Activated naive CD4-positive, alpha-beta T cell treated with anti-CD3 and anti-CD28 coated beads, Interleukin-2, amount 50 U/mL, for 24 hours (primary cell): ENCODE results near the gene CRX.
"Not testable (repeated sequence)": the region's sequence is repeated elsewhere in the genome, so short reads cannot be mapped to it uniquely, and the experiment has no call there.

ENCODE experiments used
- H3K27ac Mint-ChIP-seq: one replicate; pipeline ENCODE4 v1.8.0; 2021; ENCODE audit warnings: mild to moderate bottlenecking, mixed read lengths
- H3K27me3 Mint-ChIP-seq: one replicate; pipeline ENCODE4 v1.8.0; 2021; ENCODE audit warnings: mixed read lengths
- H3K36me3 Mint-ChIP-seq: one replicate; pipeline ENCODE4 v1.8.0; 2021; ENCODE audit warnings: mixed read lengths
- H3K4me1 Mint-ChIP-seq: one replicate; pipeline ENCODE4 v1.8.0; 2021; ENCODE audit warnings: mixed read lengths
- H3K4me3 Mint-ChIP-seq: one replicate; pipeline ENCODE4 v1.8.0; 2021; ENCODE audit warnings: mild to moderate bottlenecking, mixed read lengths
- H3K9me3 Mint-ChIP-seq: one replicate; pipeline ENCODE4 v1.8.0; 2021; ENCODE audit warnings: mixed read lengths

Gene CRX

GRCh38 chr19:47797996-47798903 lies 23.5 kb upstream of the CRX start:
- Mint-ChIP-seq H3K27ac (no peak overlapping the region), H3K4me1 (no peaks in the 10 kb centered on the region), H3K9me3 (peaks cover 4% of the 10 kb centered on the region), H3K4me3 (no peak overlapping the region), H3K36me3 (peaks cover 2% of the 10 kb centered on the region), H3K27me3 (no peaks in the 10 kb centered on the region)

- peaks cover 2% of the 10 kb centered on the region for H3K36me3 Mint-ChIP-seq
- no peak overlapping the region for H3K4me3 Mint-ChIP-seq
- H3K27ac Mint-ChIP-seq: no peak overlapping the region
- no peaks in the 10 kb centered on the region for H3K4me1 Mint-ChIP-seq
- H3K27me3 Mint-ChIP-seq: no peaks in the 10 kb centered on the region
- peaks cover 4% of the 10 kb centered on the region for H3K9me3 Mint-ChIP-seq
Observed at GRCh38 chr19:47798904-47799266, 22.9 kb upstream of the CRX start.

GRCh38 chr19:47801270-47801669 lies 20.5 kb upstream of the CRX start:
- Mint-ChIP-seq H3K27ac (no peak overlapping the region), H3K4me3 (no peak overlapping the region), H3K9me3 (peaks cover 4% of the 10 kb centered on the region), H3K4me1 (no peaks in the 10 kb centered on the region), H3K27me3 (no peaks in the 10 kb centered on the region), H3K36me3 (peaks cover 2% of the 10 kb centered on the region)

GRCh38 chr19:47802521-47803043 lies 19.2 kb upstream of the CRX start:
- Mint-ChIP-seq H3K4me1 (no peaks in the 10 kb centered on the region), H3K4me3 (no peak overlapping the region), H3K9me3 (peaks cover 4% of the 10 kb centered on the region), H3K36me3 (peaks cover 2% of the 10 kb centered on the region), H3K27me3 (no peaks in the 10 kb centered on the region), H3K27ac (no peak overlapping the region)

GRCh38 chr19:47803148-47803547 lies 18.6 kb upstream of the CRX start:
- not testable (repeated sequence) for H3K27ac Mint-ChIP-seq, H3K36me3 Mint-ChIP-seq, H3K9me3 Mint-ChIP-seq, H3K4me1 Mint-ChIP-seq, H3K4me3 Mint-ChIP-seq, H3K27me3 Mint-ChIP-seq

- H3K9me3 Mint-ChIP-seq, H3K4me3 Mint-ChIP-seq, H3K4me1 Mint-ChIP-seq, H3K27me3 Mint-ChIP-seq, H3K36me3 Mint-ChIP-seq, H3K27ac Mint-ChIP-seq: not testable (repeated sequence)
Observed at GRCh38 chr19:47803671-47804070, 18.1 kb upstream of the CRX start.

- H3K27me3 Mint-ChIP-seq, H3K4me3 Mint-ChIP-seq, H3K36me3 Mint-ChIP-seq, H3K27ac Mint-ChIP-seq, H3K9me3 Mint-ChIP-seq, H3K4me1 Mint-ChIP-seq: not testable (repeated sequence)
Observed at GRCh38 chr19:47804451-47804850, 17.3 kb upstream of the CRX start, which contains the start of gene TPRX1. Gene TPRX1, minus strand, starts transcription at chr19:47804551. Its CDS starts 12 bp downstream, at chr19:47804539.

GRCh38 chr19:47805313-47805712 lies 16.4 kb upstream of the CRX start:
- H3K4me1 Mint-ChIP-seq: no peaks in the 10 kb centered on the region
- peaks cover 2% of the 10 kb centered on the region for H3K36me3 Mint-ChIP-seq
- no peak overlapping the region for H3K4me3 Mint-ChIP-seq
- H3K27me3 Mint-ChIP-seq: peaks cover 1% of the 10 kb centered on the region
- no peak overlapping the region for H3K27ac Mint-ChIP-seq
- peaks cover 4% of the 10 kb centered on the region for H3K9me3 Mint-ChIP-seq

- H3K4me3 Mint-ChIP-seq: no peak overlapping the region
- no peaks in the 10 kb centered on the region for H3K36me3 Mint-ChIP-seq
- H3K4me1 Mint-ChIP-seq: no peaks in the 10 kb centered on the region
- no peaks in the 10 kb centered on the region for H3K9me3 Mint-ChIP-seq
- H3K27ac Mint-ChIP-seq: no peak overlapping the region
- H3K27me3 Mint-ChIP-seq: peaks cover 1% of the 10 kb centered on the region
Observed at GRCh38 chr19:47806435-47806834, 15.3 kb upstream of the CRX start.

GRCh38 chr19:47813304-47813994 lies 8.3 kb upstream of the CRX start:
- H3K9me3 Mint-ChIP-seq: no peaks in the 10 kb centered on the region
- peaks cover 3% of the 10 kb centered on the region for H3K27me3 Mint-ChIP-seq
- no peaks in the 10 kb centered on the region for H3K36me3 Mint-ChIP-seq
- H3K4me1 Mint-ChIP-seq: no peaks in the 10 kb centered on the region
- no peak overlapping the region for H3K4me3 Mint-ChIP-seq
- no peak overlapping the region for H3K27ac Mint-ChIP-seq

- H3K9me3 Mint-ChIP-seq: no peaks in the 10 kb centered on the region
- H3K4me1 Mint-ChIP-seq: no peaks in the 10 kb centered on the region
- H3K36me3 Mint-ChIP-seq: no peaks in the 10 kb centered on the region
- H3K4me3 Mint-ChIP-seq: no peak overlapping the region
- peaks cover 6% of the 10 kb centered on the region for H3K27me3 Mint-ChIP-seq
- H3K27ac Mint-ChIP-seq: no peak overlapping the region
Observed at GRCh38 chr19:47813995-47814328, 7.8 kb upstream of the CRX start.

- H3K27me3 Mint-ChIP-seq: peaks cover 20% of the 10 kb centered on the region
- not testable (repeated sequence) for H3K27ac Mint-ChIP-seq, H3K36me3 Mint-ChIP-seq, H3K9me3 Mint-ChIP-seq, H3K4me3 Mint-ChIP-seq, H3K4me1 Mint-ChIP-seq
Observed at GRCh38 chr19:47816270-47816669, 5.5 kb upstream of the CRX start.

GRCh38 chr19:47818221-47818620 lies 3.5 kb upstream of the CRX start:
- not testable (repeated sequence) for H3K4me3 Mint-ChIP-seq, H3K9me3 Mint-ChIP-seq, H3K27ac Mint-ChIP-seq, H3K4me1 Mint-ChIP-seq, H3K36me3 Mint-ChIP-seq
- H3K27me3 Mint-ChIP-seq: peaks cover 23% of the 10 kb centered on the region

GRCh38 chr19:47819858-47820257 lies 1.9 kb upstream of the CRX start:
- Mint-ChIP-seq H3K9me3 (no peaks in the 10 kb centered on the region), H3K27me3 (peaks cover 23% of the 10 kb centered on the region), H3K4me1 (peaks cover 3% of the 10 kb centered on the region), H3K27ac (no peak overlapping the region), H3K4me3 (no peak overlapping the region), H3K36me3 (no peaks in the 10 kb centered on the region)

- H3K27me3 Mint-ChIP-seq: peaks cover 23% of the 10 kb centered on the region
- peaks cover 3% of the 10 kb centered on the region for H3K4me1 Mint-ChIP-seq
- no peak overlapping the region for H3K4me3 Mint-ChIP-seq
- no peak overlapping the region for H3K27ac Mint-ChIP-seq
- no peaks in the 10 kb centered on the region for H3K36me3 Mint-ChIP-seq
- H3K9me3 Mint-ChIP-seq: no peaks in the 10 kb centered on the region
Observed at GRCh38 chr19:47820410-47820809, 1.3 kb upstream of the CRX start.

- H3K36me3 Mint-ChIP-seq: no peaks in the 10 kb centered on the region
- peaks cover 14% of the 10 kb centered on the region for H3K27me3 Mint-ChIP-seq
- no peak overlapping the region for H3K27ac Mint-ChIP-seq
- H3K4me3 Mint-ChIP-seq: no peak overlapping the region
- peaks cover 3% of the 10 kb centered on the region for H3K4me1 Mint-ChIP-seq
- no peaks in the 10 kb centered on the region for H3K9me3 Mint-ChIP-seq
Observed at GRCh38 chr19:47824396-47824795, 2.7 kb downstream of the CRX start.
